Mesothelial cell of epicardium (in vitro differentiated cells): ENCODE data around the gene NDST3. TPM values are rescaled to one million over a fixed set of nuclear protein-coding genes. Genes with fewer than 3 reads are reported as not detected.
A peak's percentile ranks its signal among the peaks of the same experiment; 100 is the strongest.

Experiments
- DNase-seq, 2 experiments: peaks; one replicate each; pipeline ENCODE4 v3.0.0; 2021; ENCODE audit warnings: low spot score in 2 of 2; ENCODE audit not compliant: unreplicated experiment in 2 of 2
- H3K27ac Mint-ChIP-seq: 2 replicates; pipeline ENCODE4 v1.8.0; 2021; ENCODE audit warnings: mixed read lengths
- H3K27me3 Mint-ChIP-seq: 2 replicates; pipeline ENCODE4 v1.8.0; 2021; ENCODE audit warnings: low read depth, mixed read lengths
- H3K36me3 Mint-ChIP-seq: 2 replicates; pipeline ENCODE4 v1.8.0; 2021; ENCODE audit warnings: mixed read lengths
- H3K4me1 Mint-ChIP-seq: 2 replicates; pipeline ENCODE4 v1.8.0; 2021; ENCODE audit warnings: mixed read lengths
- H3K4me3 Mint-ChIP-seq: 2 replicates; pipeline ENCODE4 v1.8.0; 2021; ENCODE audit warnings: mild to moderate bottlenecking, moderate library complexity, mixed read lengths
- H3K9me3 Mint-ChIP-seq: 2 replicates; pipeline ENCODE4 v1.8.0; 2021; ENCODE audit warnings: mixed read lengths
- CTCF ChIP-seq: fragments of 200-600 bp; sonication (generic); IDR thresholded peaks from one replicate; pipeline ENCODE4 v1.5.0; 2021; ENCODE audit warnings: antibody characterized with exemption; ENCODE audit not compliant: unreplicated experiment
- total RNA-seq: library from RNA; stranded (reverse); gene quantifications from 3 replicates; pipeline ENCODE4 v1.2.1, GENCODE V29; 2021

Gene NDST3
- total RNA-seq, 1 donor from 2014 or later, result 5.1 TPM

- Mint-ChIP-seq H3K36me3 (peaks cover 11% of the 10 kb centered on the region), H3K4me1 (no peaks in the 10 kb centered on the region), H3K9me3 (peaks cover 41% of the 10 kb centered on the region), H3K27ac (no peak overlapping the region), H3K4me3 (no peak overlapping the region), H3K27me3 (no peaks in the 10 kb centered on the region)
- no peak for DNase-seq
- no peak for TF ChIP-seq CTCF
Observed at GRCh38 chr4:118193421-118193820, 159.1 kb downstream of the NDST3 start.

DNA sequence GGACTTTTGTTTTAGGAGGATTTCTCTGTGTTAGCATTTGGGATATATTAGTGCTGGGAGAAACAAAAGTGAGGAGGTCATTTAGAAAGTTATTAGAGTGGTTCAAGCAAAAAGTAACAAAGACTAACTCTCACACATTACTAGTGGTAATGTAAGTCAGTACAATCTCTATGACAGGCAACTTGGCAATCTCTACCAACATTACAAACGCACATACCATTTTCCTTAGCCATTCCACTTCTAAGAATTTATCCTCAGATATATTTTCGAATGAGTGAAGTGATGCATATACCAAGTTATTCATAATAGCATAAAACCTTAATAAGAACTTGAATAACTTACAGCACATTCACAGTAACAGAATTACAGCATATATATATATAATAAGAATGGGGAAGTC is 172.3 kb downstream of the NDST3 start:
- DNase-seq, result no peak
- no peak overlapping the region for H3K27ac Mint-ChIP-seq
- H3K36me3 Mint-ChIP-seq, result peaks cover 17% of the 10 kb centered on the region
- no peaks in the 10 kb centered on the region for H3K27me3 Mint-ChIP-seq
- H3K4me1 Mint-ChIP-seq, result peaks cover 15% of the 10 kb centered on the region
- no peak for TF ChIP-seq CTCF
- peaks cover 30% of the 10 kb centered on the region for H3K9me3 Mint-ChIP-seq
- H3K4me3 Mint-ChIP-seq, result no peak overlapping the region

GRCh38 chr4:118213101-118213500 is 178.8 kb downstream of the NDST3 start:
- Mint-ChIP-seq H3K27ac (no peak overlapping the region), H3K36me3 (peaks cover 5% of the 10 kb centered on the region), H3K27me3 (no peaks in the 10 kb centered on the region), H3K4me1 (peaks cover 15% of the 10 kb centered on the region), H3K9me3 (peaks cover 6% of the 10 kb centered on the region), H3K4me3 (no peak overlapping the region)
- TF ChIP-seq CTCF, result no peak
- no peak for DNase-seq

DNA sequence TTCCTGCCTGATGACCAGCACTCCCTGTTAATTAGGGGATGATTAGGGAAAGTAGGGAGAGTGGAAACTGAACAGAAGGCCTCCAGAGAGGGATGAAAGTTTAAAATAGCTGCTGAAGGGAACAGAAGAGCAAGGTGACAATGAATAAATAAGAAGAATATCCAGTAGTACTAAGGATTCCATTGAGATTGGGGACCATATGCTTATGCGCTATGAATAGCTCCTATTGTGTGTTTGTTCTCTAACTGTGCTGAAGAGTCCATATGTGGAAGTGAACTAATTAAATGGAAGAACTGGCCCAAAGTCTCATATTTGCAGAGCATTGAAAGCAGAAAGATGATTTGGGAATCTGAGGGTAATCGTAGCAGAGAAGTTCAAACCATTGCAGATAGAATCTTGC is 181.5 kb downstream of the NDST3 start:
- H3K4me1 Mint-ChIP-seq, result no peaks in the 10 kb centered on the region

DNA sequence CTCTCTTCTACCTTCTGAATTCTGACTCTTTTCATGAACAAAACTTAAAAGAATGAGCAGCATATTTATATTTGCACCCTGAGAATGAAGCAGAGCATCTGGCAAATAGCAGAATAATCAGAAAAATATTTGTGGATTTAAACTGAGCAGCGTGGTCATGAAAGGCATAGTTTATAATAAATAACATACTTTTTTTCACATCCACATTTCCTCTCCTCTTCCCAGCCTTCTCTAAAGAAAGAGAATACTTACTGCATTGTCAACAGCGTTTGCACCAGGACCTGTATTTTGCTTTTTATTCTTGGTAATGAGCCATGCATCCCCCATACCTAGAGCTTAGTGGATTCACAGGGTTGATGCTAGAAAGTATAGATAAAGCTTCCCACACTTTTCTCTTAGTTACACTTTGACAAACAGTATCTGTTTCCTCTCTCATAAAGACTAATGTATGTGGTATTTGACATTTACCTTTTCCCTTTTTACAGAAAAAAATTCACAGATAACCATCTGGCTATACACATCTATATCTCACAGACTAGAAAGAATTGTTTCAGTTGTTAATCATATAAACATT is 187.0 kb downstream of the NDST3 start:
- TF ChIP-seq CTCF, result no peak
- Mint-ChIP-seq H3K4me3 (no peak overlapping the region), H3K36me3 (peaks cover 10% of the 10 kb centered on the region), H3K4me1 (peaks cover 18% of the 10 kb centered on the region), H3K27me3 (no peaks in the 10 kb centered on the region), H3K9me3 (peaks cover 21% of the 10 kb centered on the region), H3K27ac (peak overlapping the region; percentile 44)
- DNase-seq, result no peak

More for the DNA sequence above, 181.5 kb downstream of the NDST3 start:
- Mint-ChIP-seq H3K27ac (no peak overlapping the region), H3K27me3 (no peaks in the 10 kb centered on the region), H3K4me3 (no peak overlapping the region), H3K9me3 (peaks cover 21% of the 10 kb centered on the region), H3K36me3 (peaks cover 10% of the 10 kb centered on the region)
- DNase-seq, result no peak
- no peak for TF ChIP-seq CTCF
